Cardiac fibroblast (primary cell): Measurements from ENCODE around the gene C15orf39.
"Not testable (repeated sequence)": the region's sequence is repeated elsewhere in the genome, so short reads cannot be mapped to it uniquely, and the experiment has no call there.

Experiments
- DNase-seq, 2 donors: peaks; one replicate each; pipeline versions ENCODE4 v3.0.0 to v3.0.0-alpha.2; 2010; ENCODE audit warnings: low read depth in 2 of 2
- H3K4me3 ChIP-seq, 2 donors: replicated peaks in 1 of 2; 1 replicate in 1 of 2; 2 replicates in 1 of 2; pipeline ENCODE4 v1.5.1; 2011; ENCODE audit warnings: low read depth in 2 of 2, low read length in 2 of 2, mild to moderate bottlenecking in 2 of 2, moderate library complexity in 1 of 2
- TF ChIP-seq, protein P1 (sequence below): IDR thresholded peaks from one replicate; pipeline ENCODE4 v1.5.1; 2011; ENCODE audit warnings: low read depth, mild to moderate bottlenecking, low read length, inconsistent platforms

Gene C15orf39

DNA sequence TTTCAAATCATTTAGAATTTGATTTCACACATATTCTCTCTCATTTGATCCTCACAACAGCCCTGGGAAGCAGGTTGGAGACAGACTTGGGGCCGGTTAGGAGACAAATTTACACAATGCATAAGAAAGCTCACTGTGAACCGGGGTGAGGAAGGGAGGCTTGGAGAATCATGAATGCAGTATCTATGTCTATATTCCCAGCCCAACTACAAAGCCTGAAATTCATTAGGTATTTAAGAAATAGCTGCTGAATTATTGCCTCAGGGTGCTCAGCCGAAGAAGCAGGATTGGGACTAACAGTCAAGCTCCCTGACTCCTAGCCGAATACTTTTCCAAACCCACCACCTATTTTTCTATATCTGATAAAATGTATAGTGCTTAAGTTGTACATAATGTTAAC lies 48.0 kb downstream of the C15orf39 start:
- no peak for DNase-seq
- H3K4me3 ChIP-seq, result no peak overlapping the region
- TF ChIP-seq, protein P1, sequence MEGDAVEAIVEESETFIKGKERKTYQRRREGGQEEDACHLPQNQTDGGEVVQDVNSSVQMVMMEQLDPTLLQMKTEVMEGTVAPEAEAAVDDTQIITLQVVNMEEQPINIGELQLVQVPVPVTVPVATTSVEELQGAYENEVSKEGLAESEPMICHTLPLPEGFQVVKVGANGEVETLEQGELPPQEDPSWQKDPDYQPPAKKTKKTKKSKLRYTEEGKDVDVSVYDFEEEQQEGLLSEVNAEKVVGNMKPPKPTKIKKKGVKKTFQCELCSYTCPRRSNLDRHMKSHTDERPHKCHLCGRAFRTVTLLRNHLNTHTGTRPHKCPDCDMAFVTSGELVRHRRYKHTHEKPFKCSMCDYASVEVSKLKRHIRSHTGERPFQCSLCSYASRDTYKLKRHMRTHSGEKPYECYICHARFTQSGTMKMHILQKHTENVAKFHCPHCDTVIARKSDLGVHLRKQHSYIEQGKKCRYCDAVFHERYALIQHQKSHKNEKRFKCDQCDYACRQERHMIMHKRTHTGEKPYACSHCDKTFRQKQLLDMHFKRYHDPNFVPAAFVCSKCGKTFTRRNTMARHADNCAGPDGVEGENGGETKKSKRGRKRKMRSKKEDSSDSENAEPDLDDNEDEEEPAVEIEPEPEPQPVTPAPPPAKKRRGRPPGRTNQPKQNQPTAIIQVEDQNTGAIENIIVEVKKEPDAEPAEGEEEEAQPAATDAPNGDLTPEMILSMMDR, result no peak

DNA sequence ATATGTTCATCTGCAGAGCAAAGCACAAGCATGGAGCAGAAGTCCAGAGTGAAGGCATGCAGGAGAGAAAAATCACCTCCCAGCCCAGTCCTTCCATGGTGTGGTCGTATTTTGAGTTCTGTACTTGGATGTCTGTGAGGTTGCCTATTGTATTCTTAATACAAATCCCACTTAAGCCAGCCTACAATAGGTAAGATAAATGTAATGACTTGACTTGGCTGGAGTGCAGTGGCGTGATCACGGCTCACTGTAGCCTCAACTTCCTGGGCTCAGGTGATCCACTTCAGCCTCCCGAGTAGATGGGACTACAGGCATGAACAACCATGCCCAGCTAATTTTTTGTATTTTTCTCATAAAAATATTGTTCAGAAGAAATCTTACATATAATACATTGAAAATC lies 49.7 kb downstream of the C15orf39 start:
- not testable (repeated sequence) for DNase-seq, H3K4me3 ChIP-seq

DNA sequence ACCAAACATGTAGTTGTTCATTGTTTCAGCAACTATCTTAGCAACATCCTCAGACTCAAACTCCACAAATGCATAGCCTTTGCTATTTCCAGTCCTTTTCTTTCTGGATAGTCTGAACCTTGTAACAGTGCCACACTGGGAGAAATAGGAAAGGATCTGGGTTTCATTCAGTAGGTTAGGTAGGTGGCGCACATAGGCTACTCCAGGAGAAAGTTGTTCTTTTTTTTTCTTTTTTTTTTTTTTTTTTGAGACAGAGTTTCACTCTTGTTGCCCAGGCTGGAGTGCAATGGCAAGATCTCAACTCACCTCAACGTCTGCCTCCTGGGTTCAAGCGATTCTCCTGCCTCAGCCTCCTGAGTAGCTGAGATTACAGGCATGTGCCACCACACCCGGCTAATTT lies 50.6 kb downstream of the C15orf39 start:
- not testable (repeated sequence) for DNase-seq, H3K4me3 ChIP-seq

DNA sequence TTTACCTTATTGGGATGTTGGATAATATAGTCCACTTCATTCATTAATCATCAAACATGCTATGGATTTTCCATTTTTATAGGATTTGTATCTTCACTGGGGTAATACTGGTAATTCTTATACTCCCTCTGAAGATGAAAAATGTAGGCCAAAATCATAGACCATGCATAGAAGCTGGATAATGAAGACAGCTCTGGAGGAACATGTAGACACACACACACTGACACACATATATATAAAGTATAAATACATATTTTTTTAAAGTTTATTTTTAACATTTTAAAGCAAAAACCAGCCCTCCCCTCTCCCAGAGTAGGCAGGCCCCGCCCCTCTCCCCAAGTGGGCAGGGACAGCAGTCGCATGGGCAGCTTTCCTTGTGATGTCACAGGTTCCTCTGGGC lies 56.4 kb downstream of the C15orf39 start, which contains the start of gene GOLGA6C:
Gene GOLGA6C (plus strand): TSS at position 301 of the 400 bp plus-strand sequence. CDS start 265 bp downstream, outside the sequence.
- H3K4me3 ChIP-seq, DNase-seq: not testable (repeated sequence)

DNA sequence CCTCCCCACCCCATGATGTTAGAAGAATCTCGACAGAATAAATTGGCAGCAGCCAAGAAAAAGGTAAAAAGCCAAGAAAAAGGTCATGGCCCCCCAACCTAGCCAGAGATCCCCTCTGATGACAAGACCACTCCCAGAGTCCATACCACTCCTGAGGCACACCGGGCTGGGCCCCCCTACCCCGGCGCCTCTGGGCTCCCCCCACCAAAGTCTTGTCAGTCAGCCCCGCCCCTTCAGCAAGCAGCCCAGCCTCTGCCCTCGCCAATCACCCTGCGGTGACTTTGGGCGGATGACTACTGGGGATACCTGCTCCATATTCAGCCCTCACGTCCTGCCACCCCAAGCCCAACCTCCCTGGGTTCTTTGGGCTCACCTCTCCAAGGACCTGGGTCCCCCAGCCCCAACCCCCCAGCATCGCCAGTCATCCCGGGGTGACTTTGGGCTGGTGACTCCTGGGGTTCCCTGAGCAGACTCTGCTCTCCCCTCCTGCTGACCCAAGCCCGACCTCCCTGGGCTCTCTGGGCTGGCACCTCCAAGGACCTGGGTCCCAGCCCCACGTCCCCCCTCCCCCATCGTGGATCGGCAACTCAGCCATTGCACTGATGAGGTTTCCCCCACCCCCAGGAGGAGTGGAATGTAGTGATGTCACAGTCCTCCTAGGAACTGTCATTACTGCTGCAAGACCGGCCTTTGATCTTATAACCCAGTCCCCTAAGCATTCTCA lies 57.1 kb downstream of the C15orf39 start:
- H3K4me3 ChIP-seq, DNase-seq: not testable (repeated sequence)

DNA sequence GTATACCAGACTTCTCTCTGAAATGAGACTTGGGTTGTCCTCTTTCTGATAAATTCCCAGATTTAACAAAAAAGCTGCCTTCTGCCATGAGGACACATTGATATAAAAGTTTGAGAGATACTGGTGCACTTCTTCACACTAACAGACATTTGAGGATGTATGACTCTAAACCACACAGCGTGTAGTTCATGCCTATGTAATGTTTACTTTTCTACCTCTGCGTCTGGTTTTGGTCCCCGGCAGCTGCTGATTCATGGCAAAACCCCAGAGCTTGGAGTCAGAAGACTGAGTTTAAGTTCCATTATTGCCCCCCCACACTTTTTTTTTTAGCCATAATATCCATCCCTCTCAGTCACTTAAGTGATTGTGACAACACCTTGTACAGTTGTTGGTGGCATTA lies 58.2 kb downstream of the C15orf39 start:
- not testable (repeated sequence) for DNase-seq

More for the DNA sequence above, 58.2 kb downstream of the C15orf39 start:
- not testable (repeated sequence) for H3K4me3 ChIP-seq
